Fibroblast of villous mesenchyme (primary cell): Measurements from ENCODE around the gene AFF1. TPM values are rescaled to one million over a fixed set of nuclear protein-coding genes. Genes with fewer than 3 reads are reported as not detected.

Experiments used
- DNase-seq: peaks from one replicate; pipeline ENCODE4 v3.0.0-alpha.2; 2010; ENCODE audit warnings: low read depth
- H3K4me3 ChIP-seq: 2 replicates; pipeline ENCODE4 v1.5.1; 2011; ENCODE audit warnings: low read depth, mild to moderate bottlenecking, low read length
- CTCF ChIP-seq: IDR thresholded peaks from 2 replicates; pipeline ENCODE4 v1.5.1; 2012; ENCODE audit warnings: low read depth, mild to moderate bottlenecking, low read length; ENCODE audit not compliant: insufficient read depth
- total RNA-seq: library from RNA; depleted of rRNA; stranded (reverse); fragments of >200 nt; gene quantifications from 2 replicates; pipeline ENCODE4 v1.2.3, GENCODE V29; 2012

The AFF1 gene
- total RNA-seq, 1 donor: 34.1 TPM

DNA sequence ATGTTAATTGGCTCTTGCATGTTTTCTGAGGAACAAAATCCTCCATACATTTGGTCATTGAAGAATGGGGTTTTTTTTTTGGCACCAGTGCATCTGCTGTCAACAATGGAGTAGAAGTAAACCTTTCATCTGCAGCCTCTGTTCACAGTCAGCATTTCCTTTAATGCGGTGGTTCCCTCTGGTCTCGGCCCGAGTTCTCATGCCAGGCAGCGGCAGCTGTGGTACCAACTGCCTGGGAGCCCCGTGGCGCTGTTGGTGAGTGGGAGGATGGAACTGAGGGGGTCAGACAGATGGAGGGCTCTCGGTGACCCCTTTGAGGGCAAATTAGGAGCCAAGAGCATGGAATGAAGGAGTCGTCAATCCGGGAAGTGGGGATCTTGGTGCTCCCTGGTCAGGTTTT lies 114.7 kb downstream of the AFF1 start:
- no peak for TF ChIP-seq CTCF
- H3K4me3 ChIP-seq: no peak overlapping the region
- no peak for DNase-seq

- H3K4me3 ChIP-seq: no peak overlapping the region
- no peak for DNase-seq
- no peak for TF ChIP-seq CTCF
Measured at GRCh38 chr4:87050596-87050995, 115.8 kb downstream of the AFF1 start.

- no peak overlapping the region for H3K4me3 ChIP-seq
- no peak for DNase-seq
- TF ChIP-seq CTCF: no peak
Measured at GRCh38 chr4:87051121-87051713, 116.4 kb downstream of the AFF1 start.

- no peak for DNase-seq
- H3K4me3 ChIP-seq: no peak overlapping the region
- no peak for TF ChIP-seq CTCF
Measured at GRCh38 chr4:87052615-87053014, 117.8 kb downstream of the AFF1 start.

- DNase-seq: no peak
- no peak overlapping the region for H3K4me3 ChIP-seq
- no peak for TF ChIP-seq CTCF
Measured at GRCh38 chr4:87053176-87053658, 118.4 kb downstream of the AFF1 start.

GRCh38 chr4:87053802-87054767 lies 119.3 kb downstream of the AFF1 start:
- TF ChIP-seq CTCF: no peak
- no peak overlapping the region for H3K4me3 ChIP-seq
- DNase-seq: no peak
